ENCODE measurements around the gene IGFL3.
"Not testable (repeated sequence)": the region's sequence is repeated elsewhere in the genome, so short reads cannot be mapped to it uniquely, and the experiment has no call there.

The IGFL3 gene

GRCh38 chr19:46124638-46125115 is at the start of gene IGFL3:
IGFL3 (minus strand) TSS chr19:46124688; CDS start chr19:46124649, 39 bp downstream.
- H3K27me3 ChIP-seq (ENCODE audit: control insufficient read depth in 1 of 2, insufficient read depth in 2 of 2, low read length in 2 of 2) = peaks cover 3 to 22% of the 10 kb centered on the region in 2 donors

GRCh38 chr19:46173886-46174480 is 49.5 kb upstream of the IGFL3 start:
- H3K9ac ChIP-seq (ENCODE audit: low read depth in 1 of 2, low read length in 2 of 2) = no peak overlapping the region
- H3K4me1 ChIP-seq (ENCODE audit: control insufficient read depth in 1 of 2, insufficient read depth in 2 of 2, low read length in 2 of 2) = no peaks in the 10 kb centered on the region
- H3K36me3 ChIP-seq (ENCODE audit: control insufficient read depth in 1 of 2, insufficient read depth in 2 of 2, low read length in 2 of 2) = no peaks in the 10 kb centered on the region
- H3K9me3 ChIP-seq (ENCODE audit: control insufficient read depth in 1 of 2, low read length in 2 of 2) = no peaks in the 10 kb centered on the region
- H3K4me3 ChIP-seq (ENCODE audit: low read depth in 1 of 2, low read length in 2 of 2) = no peak overlapping the region
- peaks cover 0 to 3% of the 10 kb centered on the region in 2 donors for H3K27me3 ChIP-seq (ENCODE audit: control insufficient read depth in 1 of 2, insufficient read depth in 2 of 2, low read length in 2 of 2)
- H3K27ac ChIP-seq (ENCODE audit: low read depth, low read length) = no peak overlapping the region

More at GRCh38 chr19:46124638-46125115, at the start of gene IGFL3:
- no peaks in the 10 kb centered on the region for H3K36me3 ChIP-seq (ENCODE audit: control insufficient read depth in 1 of 2, insufficient read depth in 2 of 2, low read length in 2 of 2)
- no peaks in the 10 kb centered on the region for H3K4me1 ChIP-seq (ENCODE audit: control insufficient read depth in 1 of 2, insufficient read depth in 2 of 2, low read length in 2 of 2)
- H3K9ac ChIP-seq (ENCODE audit: low read depth in 1 of 2, low read length in 2 of 2) = no peak within 1 kb of the TSS
- no peak within 1 kb of the TSS for H3K27ac ChIP-seq (ENCODE audit: low read depth, low read length)
- peaks cover 0 to 2% of the 10 kb centered on the region in 2 donors for H3K9me3 ChIP-seq (ENCODE audit: control insufficient read depth in 1 of 2, low read length in 2 of 2)
- no peak within 1 kb of the TSS for H3K4me3 ChIP-seq (ENCODE audit: low read depth in 1 of 2, low read length in 2 of 2)

GRCh38 chr19:46162731-46163130 is 38.2 kb upstream of the IGFL3 start:
- Histone ChIP-seq H3K9ac (ENCODE audit: low read depth in 1 of 2, low read length in 2 of 2) (no peak overlapping the region), H3K27me3 (ENCODE audit: control insufficient read depth in 1 of 2, insufficient read depth in 2 of 2, low read length in 2 of 2) (no peaks in the 10 kb centered on the region), H3K36me3 (ENCODE audit: control insufficient read depth in 1 of 2, insufficient read depth in 2 of 2, low read length in 2 of 2) (no peaks in the 10 kb centered on the region), H3K4me1 (ENCODE audit: control insufficient read depth in 1 of 2, insufficient read depth in 2 of 2, low read length in 2 of 2) (peaks cover 0 to 20% of the 10 kb centered on the region in 2 donors), H3K27ac (ENCODE audit: low read depth, low read length) (no peak overlapping the region), H3K9me3 (ENCODE audit: control insufficient read depth in 1 of 2, low read length in 2 of 2) (no peaks in the 10 kb centered on the region), H3K4me3 (ENCODE audit: low read depth in 1 of 2, low read length in 2 of 2) (no peak overlapping the region)

GRCh38 chr19:46161642-46162257 is 37.3 kb upstream of the IGFL3 start:
- H3K27ac ChIP-seq (ENCODE audit: low read depth, low read length); H3K36me3 ChIP-seq (ENCODE audit: control insufficient read depth in 1 of 2, insufficient read depth in 2 of 2, low read length in 2 of 2); H3K4me3 ChIP-seq (ENCODE audit: low read depth in 1 of 2, low read length in 2 of 2); H3K27me3 ChIP-seq (ENCODE audit: control insufficient read depth in 1 of 2, insufficient read depth in 2 of 2, low read length in 2 of 2); H3K9me3 ChIP-seq (ENCODE audit: control insufficient read depth in 1 of 2, low read length in 2 of 2); H3K9ac ChIP-seq (ENCODE audit: low read depth in 1 of 2, low read length in 2 of 2): not testable (repeated sequence)
- peaks cover 0 to 20% of the 10 kb centered on the region in 2 donors for H3K4me1 ChIP-seq (ENCODE audit: control insufficient read depth in 1 of 2, insufficient read depth in 2 of 2, low read length in 2 of 2)

GRCh38 chr19:46160233-46160775 is 35.8 kb upstream of the IGFL3 start:
- Histone ChIP-seq H3K4me3 (ENCODE audit: low read depth in 1 of 2, low read length in 2 of 2) (no peak overlapping the region), H3K4me1 (ENCODE audit: control insufficient read depth in 1 of 2, insufficient read depth in 2 of 2, low read length in 2 of 2) (peaks cover 0 to 20% of the 10 kb centered on the region in 2 donors), H3K36me3 (ENCODE audit: control insufficient read depth in 1 of 2, insufficient read depth in 2 of 2, low read length in 2 of 2) (no peaks in the 10 kb centered on the region), H3K27ac (ENCODE audit: low read depth, low read length) (no peak overlapping the region), H3K27me3 (ENCODE audit: control insufficient read depth in 1 of 2, insufficient read depth in 2 of 2, low read length in 2 of 2) (peaks cover 0 to 4% of the 10 kb centered on the region in 2 donors), H3K9me3 (ENCODE audit: control insufficient read depth in 1 of 2, low read length in 2 of 2) (no peaks in the 10 kb centered on the region), H3K9ac (ENCODE audit: low read depth in 1 of 2, low read length in 2 of 2) (no peak overlapping the region)

GRCh38 chr19:46159418-46160232 is 35.1 kb upstream of the IGFL3 start:
- Histone ChIP-seq H3K4me3 (ENCODE audit: low read depth in 1 of 2, low read length in 2 of 2) (no peak overlapping the region), H3K9ac (ENCODE audit: low read depth in 1 of 2, low read length in 2 of 2) (no peak overlapping the region), H3K36me3 (ENCODE audit: control insufficient read depth in 1 of 2, insufficient read depth in 2 of 2, low read length in 2 of 2) (no peaks in the 10 kb centered on the region), H3K27me3 (ENCODE audit: control insufficient read depth in 1 of 2, insufficient read depth in 2 of 2, low read length in 2 of 2) (peaks cover 0 to 4% of the 10 kb centered on the region in 2 donors), H3K9me3 (ENCODE audit: control insufficient read depth in 1 of 2, low read length in 2 of 2) (no peaks in the 10 kb centered on the region), H3K4me1 (ENCODE audit: control insufficient read depth in 1 of 2, insufficient read depth in 2 of 2, low read length in 2 of 2) (peaks cover 0 to 20% of the 10 kb centered on the region in 2 donors), H3K27ac (ENCODE audit: low read depth, low read length) (no peak overlapping the region)

GRCh38 chr19:46155237-46155636 is 30.7 kb upstream of the IGFL3 start:
- Histone ChIP-seq H3K4me3 (ENCODE audit: low read depth in 1 of 2, low read length in 2 of 2) (no peak overlapping the region), H3K27me3 (ENCODE audit: control insufficient read depth in 1 of 2, insufficient read depth in 2 of 2, low read length in 2 of 2) (peaks cover 0 to 4% of the 10 kb centered on the region in 2 donors), H3K9ac (ENCODE audit: low read depth in 1 of 2, low read length in 2 of 2) (no peak overlapping the region), H3K4me1 (ENCODE audit: control insufficient read depth in 1 of 2, insufficient read depth in 2 of 2, low read length in 2 of 2) (peaks cover 0 to 16% of the 10 kb centered on the region in 2 donors), H3K27ac (ENCODE audit: low read depth, low read length) (no peak overlapping the region), H3K9me3 (ENCODE audit: control insufficient read depth in 1 of 2, low read length in 2 of 2) (no peaks in the 10 kb centered on the region), H3K36me3 (ENCODE audit: control insufficient read depth in 1 of 2, insufficient read depth in 2 of 2, low read length in 2 of 2) (no peaks in the 10 kb centered on the region)

GRCh38 chr19:46150606-46151005 is 26.1 kb upstream of the IGFL3 start:
- Histone ChIP-seq H3K4me3 (ENCODE audit: low read depth in 1 of 2, low read length in 2 of 2) (no peak overlapping the region), H3K9me3 (ENCODE audit: control insufficient read depth in 1 of 2, low read length in 2 of 2) (no peaks in the 10 kb centered on the region), H3K27ac (ENCODE audit: low read depth, low read length) (no peak overlapping the region), H3K27me3 (ENCODE audit: control insufficient read depth in 1 of 2, insufficient read depth in 2 of 2, low read length in 2 of 2) (peaks cover 0 to 2% of the 10 kb centered on the region in 2 donors), H3K9ac (ENCODE audit: low read depth in 1 of 2, low read length in 2 of 2) (no peak overlapping the region), H3K36me3 (ENCODE audit: control insufficient read depth in 1 of 2, insufficient read depth in 2 of 2, low read length in 2 of 2) (no peaks in the 10 kb centered on the region), H3K4me1 (ENCODE audit: control insufficient read depth in 1 of 2, insufficient read depth in 2 of 2, low read length in 2 of 2) (no peaks in the 10 kb centered on the region)

- peaks cover 0 to 2% of the 10 kb centered on the region in 2 donors for H3K27me3 ChIP-seq (ENCODE audit: control insufficient read depth in 1 of 2, insufficient read depth in 2 of 2, low read length in 2 of 2)
- H3K4me1 ChIP-seq (ENCODE audit: control insufficient read depth in 1 of 2, insufficient read depth in 2 of 2, low read length in 2 of 2) = no peaks in the 10 kb centered on the region
These were observed 23.4 kb upstream of the IGFL3 start, which contains the start of gene IGFL2 for GRCh38 chr19:46147791-46148288. IGFL2 (plus strand) TSS chr19:46148238; CDS start chr19:46148279, 41 bp downstream.

More at GRCh38 chr19:46147791-46148288, 23.4 kb upstream of the IGFL3 start, which contains the start of gene IGFL2:
- Histone ChIP-seq H3K9ac (ENCODE audit: low read depth in 1 of 2, low read length in 2 of 2) (no peak within 1 kb of the TSS), H3K9me3 (ENCODE audit: control insufficient read depth in 1 of 2, low read length in 2 of 2) (no peaks in the 10 kb centered on the region), H3K27ac (ENCODE audit: low read depth, low read length) (no peak within 1 kb of the TSS), H3K4me3 (ENCODE audit: low read depth in 1 of 2, low read length in 2 of 2) (no peak within 1 kb of the TSS), H3K36me3 (ENCODE audit: control insufficient read depth in 1 of 2, insufficient read depth in 2 of 2, low read length in 2 of 2) (no peaks in the 10 kb centered on the region)

Data from duodenal mucosa (tissue), 2 donors.